ENCODE results near the gene PHLDB1. TPM values are rescaled to one million over a fixed set of nuclear protein-coding genes. Genes with fewer than 3 reads are reported as not detected.

PHLDB1 gene
- polyA plus RNA-seq, 1 donor = 132 TPM

GRCh38 chr11:118640332-118641154, 33.1 kb downstream of the PHLDB1 start:
- no peak for DNase-seq

- no peak for DNase-seq
These were observed 34.1 kb downstream of the PHLDB1 start for GRCh38 chr11:118641397-118642019.

- no peak for DNase-seq
These were observed 36.0 kb downstream of the PHLDB1 start for GRCh38 chr11:118643142-118643994.

- no peak for DNase-seq
These were observed 36.6 kb downstream of the PHLDB1 start for GRCh38 chr11:118643995-118644345.

GRCh38 chr11:118644496-118644895, 37.1 kb downstream of the PHLDB1 start:
- DNase-seq = no peak

GRCh38 chr11:118645066-118645715, 37.8 kb downstream of the PHLDB1 start:
- DNase-seq = no peak

- no peak for DNase-seq
These were observed 39.0 kb downstream of the PHLDB1 start for GRCh38 chr11:118646393-118646792.

- DNase-seq = no peak
These were observed 40.9 kb downstream of the PHLDB1 start for GRCh38 chr11:118648291-118648690.

GRCh38 chr11:118649941-118650340, 42.5 kb downstream of the PHLDB1 start:
- no peak for DNase-seq

GRCh38 chr11:118650366-118650765, 43.0 kb downstream of the PHLDB1 start:
- DNase-seq = no peak

- DNase-seq = no peak
These were observed 44.4 kb downstream of the PHLDB1 start for GRCh38 chr11:118651820-118652219.

GRCh38 chr11:118652681-118653181, 45.3 kb downstream of the PHLDB1 start:
- no peak for DNase-seq

GRCh38 chr11:118653684-118654390, 46.4 kb downstream of the PHLDB1 start:
- no peak for DNase-seq

- no peak for DNase-seq
These were observed 48.2 kb downstream of the PHLDB1 start for GRCh38 chr11:118655486-118656190.

GRCh38 chr11:118656563-118657165, 49.2 kb downstream of the PHLDB1 start:
- no peak for DNase-seq

GRCh38 chr11:118657238-118657637, 49.8 kb downstream of the PHLDB1 start:
- DNase-seq = no peak

GRCh38 chr11:118657709-118658428, 50.5 kb downstream of the PHLDB1 start:
- DNase-seq = no peak

GRCh38 chr11:118658429-118659313, 51.3 kb downstream of the PHLDB1 start:
- no peak for DNase-seq

Measured in hindlimb muscle (tissue), 1 donor.